DMS79 treated with DMSO at 0.1 percent for 48 hours (cell line): ENCODE measurements around the gene ARSB.
"Not testable (repeated sequence)": the region's sequence is repeated elsewhere in the genome, so short reads cannot be mapped to it uniquely, and the experiment has no call there.

Experiments
- DNase-seq: peaks from one replicate; lab custom pipeline; 2025; lab: John Stamatoyannopoulos, UW

ARSB gene

DNA sequence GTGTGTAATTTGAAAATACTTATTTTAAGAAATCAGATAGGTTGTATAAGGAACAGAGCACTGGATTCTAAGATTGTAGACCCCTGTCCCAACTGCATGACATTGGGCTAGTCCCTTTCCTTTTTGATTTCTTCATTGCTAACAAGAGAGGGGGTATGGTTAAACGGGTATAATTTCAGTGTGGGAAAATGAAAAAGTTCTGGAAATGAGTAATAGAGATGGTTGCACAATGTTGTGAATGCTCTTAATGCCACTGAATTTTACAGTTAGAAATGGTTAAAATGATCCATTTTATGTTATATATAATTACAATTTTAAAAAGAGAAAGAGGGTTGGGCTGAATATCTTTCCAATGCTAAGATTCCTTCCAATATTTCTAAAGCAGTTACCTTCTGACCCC is 233.2 kb downstream of the ARSB start:
- no peak for DNase-seq

DNA sequence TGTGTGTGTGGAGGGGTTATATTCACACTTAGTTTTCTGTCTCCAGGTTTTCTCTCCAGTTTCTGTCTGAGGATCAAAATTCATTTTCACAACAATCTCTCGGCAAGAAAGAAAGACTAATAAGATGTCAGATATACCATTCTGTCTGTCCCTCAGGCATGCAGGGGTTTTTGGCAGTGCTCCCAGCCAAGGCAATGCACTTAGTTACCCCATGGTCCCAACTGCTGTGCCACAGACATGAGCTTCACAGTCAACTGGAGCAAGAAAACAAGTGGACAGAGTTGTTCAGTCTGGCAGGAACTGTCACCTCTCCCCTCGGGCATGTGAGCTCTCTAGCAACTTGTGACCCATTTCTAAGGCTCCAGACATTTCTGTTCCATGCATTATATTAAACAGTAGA is 234.8 kb downstream of the ARSB start:
- DNase-seq, result no peak

DNA sequence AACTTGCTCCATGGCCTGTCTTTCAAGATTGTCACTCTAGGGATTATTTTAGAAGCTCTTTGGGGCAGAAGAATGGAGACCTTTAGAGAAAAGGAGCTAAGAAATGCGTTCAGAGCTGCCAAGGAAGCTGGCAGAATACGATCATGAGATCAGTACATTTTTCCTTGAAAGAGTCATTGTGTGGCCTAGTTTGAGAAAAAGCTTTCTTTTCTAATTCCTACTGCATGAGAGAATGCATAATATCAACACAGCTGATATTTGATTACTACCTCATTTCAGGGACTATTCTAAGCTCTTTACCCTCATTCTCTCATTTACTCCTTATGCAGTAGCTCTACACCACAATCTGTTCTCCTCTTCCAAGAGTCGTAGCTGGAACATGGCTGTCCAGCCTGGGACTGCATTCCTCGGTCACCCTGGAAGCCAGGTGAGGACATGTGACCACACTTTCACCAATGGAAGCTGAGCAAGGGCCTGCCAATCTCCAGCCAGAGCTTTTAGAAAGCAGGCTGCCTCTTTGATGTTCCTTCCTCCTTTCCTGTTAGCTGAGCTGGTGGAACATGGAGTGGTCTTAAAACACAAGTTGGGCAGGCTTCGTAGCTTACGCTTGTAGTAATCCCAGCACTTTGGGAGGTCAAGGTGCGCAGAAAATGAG is 237.3 kb downstream of the ARSB start:
- no peak for DNase-seq

DNA sequence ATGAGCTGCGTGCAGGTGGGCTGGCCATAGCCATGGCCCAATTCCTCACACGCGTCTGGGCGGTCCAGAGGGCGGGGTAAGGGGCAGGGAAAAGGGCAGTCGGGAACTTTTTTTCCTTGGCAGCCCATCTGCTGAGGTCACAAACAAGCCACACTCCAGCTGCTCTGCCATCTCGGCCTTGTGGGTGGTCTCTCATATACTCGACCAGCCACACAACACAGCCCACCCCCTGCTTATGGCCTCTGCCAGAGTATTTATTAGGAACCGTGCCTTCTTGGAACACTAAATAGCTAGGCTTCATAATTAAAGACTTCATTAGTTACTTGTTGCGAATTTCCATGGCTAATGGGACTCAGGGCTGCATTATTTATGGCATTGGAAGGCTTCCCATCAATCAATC is 238.1 kb downstream of the ARSB start:
- no peak for DNase-seq

DNA sequence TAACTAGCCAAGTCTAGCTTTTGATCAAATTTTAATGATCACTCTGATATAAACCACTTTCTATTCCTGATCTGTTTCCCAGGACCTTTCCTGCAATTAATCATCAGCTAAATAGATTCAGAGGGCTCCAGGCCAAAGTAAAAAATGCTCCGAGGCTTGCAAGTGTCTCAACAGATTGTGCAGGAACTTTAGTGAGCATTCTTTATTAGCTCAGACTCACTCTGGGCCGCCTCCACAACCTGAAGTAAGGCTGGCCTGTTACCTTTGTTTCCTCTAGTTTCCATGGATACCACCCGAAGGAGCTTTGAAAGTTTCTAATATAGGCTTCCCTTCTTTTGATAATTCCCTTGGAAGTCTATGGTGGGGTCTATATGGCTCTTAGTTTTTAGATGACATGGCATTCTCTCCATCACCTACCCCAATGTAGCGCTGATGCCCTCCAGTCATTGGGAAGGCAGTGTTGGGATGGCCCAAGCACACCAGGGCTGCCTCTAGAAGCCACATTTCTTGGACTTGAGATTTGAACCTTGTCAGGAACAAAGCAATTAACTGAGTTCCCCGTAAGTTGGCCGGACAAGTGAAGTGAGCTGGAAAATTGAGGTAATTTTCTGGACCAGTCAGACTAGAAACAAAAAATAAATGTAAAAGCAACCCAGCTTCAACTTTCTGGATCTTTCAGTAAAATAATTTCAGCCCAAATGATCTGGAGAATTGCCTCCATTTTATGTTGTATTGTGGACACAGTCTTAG is 238.9 kb downstream of the ARSB start:
- no peak for DNase-seq

DNA sequence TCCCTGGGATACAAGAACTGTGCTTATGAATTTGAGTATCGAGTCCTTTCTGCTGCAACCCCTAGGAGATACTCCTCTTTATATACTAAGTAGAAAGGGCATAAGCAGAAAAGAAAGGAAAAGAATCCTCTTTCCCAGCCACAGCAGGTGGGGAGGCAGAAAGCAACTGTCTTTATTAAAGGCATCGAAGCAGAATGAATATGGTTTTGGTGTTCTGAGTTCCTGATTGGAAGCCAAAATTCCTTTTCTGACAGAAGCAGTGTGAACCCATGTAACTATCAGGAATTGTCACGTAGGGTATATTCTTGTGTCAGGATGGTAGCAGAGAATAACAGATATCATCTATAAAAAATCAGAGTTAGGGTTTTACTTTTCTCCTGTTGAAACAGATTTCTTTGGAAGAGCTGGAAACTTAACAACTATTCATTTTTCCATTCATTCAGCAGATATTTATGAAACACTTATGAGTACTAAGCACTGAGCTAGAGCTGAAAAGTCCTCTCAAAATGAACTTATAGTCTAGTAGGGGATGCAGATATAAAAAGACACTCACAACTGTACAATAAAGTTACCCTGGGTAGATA is 240.1 kb downstream of the ARSB start:
- DNase-seq, result no peak

DNA sequence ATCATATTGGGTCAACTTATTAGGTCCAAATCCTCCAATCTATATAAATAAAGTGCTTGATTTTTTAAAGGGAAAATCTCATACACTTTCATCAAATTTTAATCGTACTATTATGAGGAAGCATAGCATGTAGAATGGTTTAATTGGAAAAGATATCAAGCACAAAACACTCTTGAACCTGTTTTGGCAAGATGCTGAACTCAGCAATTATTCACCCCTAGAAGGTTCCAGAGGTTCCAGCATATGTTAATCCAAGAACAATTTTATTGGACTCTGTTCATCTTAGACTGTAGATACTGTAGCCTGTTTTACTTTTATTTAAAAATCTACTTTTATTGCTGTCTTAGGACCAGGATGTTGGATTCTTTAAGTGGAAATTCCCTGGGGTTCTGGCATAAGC is 244.1 kb downstream of the ARSB start:
- no peak for DNase-seq

DNA sequence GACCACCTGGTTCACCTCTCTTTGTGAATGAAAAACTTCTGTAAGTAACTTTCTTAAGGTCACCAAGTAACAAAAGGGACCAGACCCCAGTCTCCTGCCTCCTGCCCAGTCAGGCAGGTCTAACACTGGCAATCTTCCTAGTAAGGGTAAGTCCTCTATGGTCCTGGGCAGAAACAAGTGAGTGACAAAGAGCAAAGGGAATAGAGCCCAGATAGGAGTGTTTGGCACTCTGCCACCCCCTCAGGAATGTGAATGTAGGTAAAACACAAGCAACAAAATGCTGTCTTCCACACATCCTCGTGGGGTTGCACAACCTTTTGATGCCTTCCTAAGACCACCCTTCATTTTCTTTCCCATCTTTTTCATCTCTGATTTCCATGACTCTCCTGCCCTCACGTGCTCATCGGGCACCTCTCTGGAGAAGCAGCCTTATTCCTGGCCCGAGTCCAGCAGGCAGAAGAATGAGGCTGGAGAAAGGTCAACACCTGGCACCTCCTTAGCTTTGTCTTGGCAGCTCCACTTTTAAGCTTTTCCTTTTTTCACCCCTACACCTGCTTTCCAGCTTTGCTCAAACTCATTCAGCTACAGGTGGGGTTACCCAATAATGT is 246.3 kb downstream of the ARSB start:
- DNase-seq, result no peak

DNA sequence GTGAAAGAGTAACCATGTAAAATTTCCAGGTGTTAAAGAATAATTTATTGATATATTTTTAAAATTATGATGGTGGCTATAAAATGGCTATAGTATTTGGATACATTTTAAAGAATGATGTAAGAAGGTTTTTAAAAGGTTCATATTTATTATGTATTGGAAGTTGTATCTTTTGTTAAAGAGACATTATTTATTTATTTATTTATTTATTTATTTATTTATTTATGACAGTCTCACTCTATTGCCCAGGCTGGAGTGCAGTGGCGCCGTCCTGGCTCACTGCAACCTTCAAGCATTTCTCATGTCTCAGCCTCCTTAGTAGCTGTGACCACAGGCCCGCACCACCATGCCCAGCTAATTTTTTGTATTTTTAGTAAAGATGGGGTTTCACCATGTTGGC is 247.0 kb downstream of the ARSB start:
- no peak for DNase-seq

DNA sequence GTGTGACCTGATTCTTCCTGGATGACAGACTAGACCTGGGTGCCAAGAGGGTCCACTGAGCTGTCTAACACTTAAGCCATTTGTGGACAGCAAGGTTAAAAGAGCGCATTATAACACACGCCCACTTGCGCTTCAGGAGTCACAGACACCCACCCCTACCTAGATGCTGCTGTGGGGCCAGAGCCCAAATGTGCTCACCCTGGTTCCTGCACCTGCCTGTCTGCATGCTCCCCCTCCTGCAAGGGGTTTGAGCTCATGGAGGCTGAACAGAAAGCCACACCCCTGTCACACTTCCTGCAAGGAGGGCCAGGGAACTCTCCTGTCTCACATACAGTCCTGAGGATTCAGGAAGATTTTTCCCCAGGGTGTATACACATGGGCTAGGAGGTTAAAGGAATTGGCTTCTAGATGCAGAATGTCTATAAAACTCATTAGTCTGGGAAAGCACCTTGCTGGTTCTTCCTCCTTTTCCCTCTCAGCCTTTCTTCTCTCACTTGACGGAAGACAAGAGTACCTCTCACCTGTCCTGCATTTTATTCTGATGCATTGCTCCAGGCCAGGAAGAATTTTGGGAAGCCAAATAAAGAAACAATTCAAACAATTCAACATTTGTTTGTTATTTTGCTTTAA is 249.2 kb downstream of the ARSB start:
- no peak for DNase-seq

DNA sequence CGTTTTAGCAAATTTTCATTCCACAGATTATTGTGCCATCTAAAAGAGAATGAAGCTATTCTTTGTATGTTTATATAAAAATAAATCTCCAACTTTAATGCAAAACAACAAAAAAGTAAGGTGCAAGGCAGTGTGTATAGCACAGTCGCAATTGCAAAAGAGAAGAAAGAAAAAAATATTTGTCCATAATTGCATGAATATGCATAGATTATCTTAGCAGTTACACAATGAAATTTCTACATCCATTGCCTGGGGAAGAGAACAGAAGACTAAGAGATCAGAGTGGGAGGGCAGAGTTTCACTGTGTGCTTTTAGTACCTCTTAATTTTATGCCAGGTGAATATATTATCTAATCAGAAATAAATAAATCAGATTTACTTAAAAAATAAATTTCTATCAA is 250.2 kb downstream of the ARSB start:
- DNase-seq, result no peak

DNA sequence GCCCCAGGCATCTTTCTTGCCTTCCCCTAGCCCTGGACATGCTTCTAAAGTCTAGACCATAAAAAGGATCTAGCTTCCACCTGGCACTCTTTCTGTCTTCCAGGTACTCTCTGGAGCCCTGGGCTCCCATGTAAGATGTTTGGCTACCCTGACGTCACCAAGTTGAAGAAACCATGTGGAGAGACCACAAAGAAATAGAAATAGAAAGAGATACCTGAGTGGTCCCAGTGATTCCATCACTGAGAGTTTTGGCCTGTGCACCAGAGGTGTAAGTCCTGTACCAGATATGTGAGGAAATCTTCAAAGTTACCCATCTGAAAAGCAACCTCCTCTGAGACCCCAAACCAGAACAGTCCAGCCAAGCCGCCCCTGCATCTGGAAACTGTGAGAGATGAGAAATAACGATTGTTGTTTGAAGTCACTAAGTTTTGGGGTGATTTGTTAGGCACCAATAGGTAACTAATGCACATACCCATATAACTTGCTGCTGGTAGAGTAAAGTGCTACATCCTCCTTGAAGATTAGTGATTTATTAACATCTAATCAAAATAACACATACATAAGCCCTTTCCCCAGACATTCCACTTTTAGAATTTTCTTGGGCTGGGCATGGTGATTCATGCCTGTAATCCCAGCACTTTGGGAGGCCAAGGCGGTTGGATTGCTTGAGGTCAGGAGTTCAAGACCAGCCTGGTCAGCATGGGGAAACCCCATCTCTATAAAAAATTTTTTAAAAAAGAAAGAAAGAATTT is 250.8 kb downstream of the ARSB start:
- DNase-seq, result no peak

DNA sequence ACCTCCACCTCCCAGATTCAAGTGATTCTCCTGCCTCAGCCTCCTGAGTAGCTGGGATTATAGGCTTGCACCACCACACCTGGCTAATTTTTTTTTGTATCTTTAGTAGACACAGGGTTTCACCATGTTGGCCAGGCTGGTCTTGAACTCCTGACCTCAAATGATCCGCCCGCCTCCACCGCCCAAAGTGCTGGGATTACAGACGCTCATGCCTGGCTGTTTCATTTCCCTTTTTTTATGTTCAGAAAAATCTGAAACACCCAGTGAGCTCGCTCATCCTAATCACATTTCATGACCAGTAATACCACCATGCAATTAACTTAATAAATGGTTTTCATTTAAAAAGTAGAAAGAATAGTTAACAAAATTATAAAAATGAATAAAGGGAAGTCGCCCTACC is 252.4 kb downstream of the ARSB start:
- not testable (repeated sequence) for DNase-seq

DNA sequence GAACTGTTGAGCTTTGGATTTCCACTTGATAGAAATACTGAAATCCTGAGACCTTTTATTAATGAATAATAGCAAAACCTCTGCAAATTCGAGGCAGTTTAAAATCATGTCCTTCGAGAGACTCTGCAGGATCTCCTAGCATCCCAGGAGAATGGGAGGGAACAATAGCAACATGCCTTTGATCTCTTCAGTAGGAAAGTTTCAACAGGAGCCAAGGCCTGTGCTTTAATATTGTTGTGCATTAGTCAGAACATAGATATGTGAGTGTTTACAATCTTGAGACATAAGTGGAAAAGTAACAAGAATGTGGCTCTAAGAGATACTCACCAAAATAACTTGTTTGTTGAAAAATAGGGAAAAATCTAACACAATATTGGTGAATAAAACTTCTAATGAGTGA is 253.2 kb downstream of the ARSB start:
- DNase-seq, result no peak

DNA sequence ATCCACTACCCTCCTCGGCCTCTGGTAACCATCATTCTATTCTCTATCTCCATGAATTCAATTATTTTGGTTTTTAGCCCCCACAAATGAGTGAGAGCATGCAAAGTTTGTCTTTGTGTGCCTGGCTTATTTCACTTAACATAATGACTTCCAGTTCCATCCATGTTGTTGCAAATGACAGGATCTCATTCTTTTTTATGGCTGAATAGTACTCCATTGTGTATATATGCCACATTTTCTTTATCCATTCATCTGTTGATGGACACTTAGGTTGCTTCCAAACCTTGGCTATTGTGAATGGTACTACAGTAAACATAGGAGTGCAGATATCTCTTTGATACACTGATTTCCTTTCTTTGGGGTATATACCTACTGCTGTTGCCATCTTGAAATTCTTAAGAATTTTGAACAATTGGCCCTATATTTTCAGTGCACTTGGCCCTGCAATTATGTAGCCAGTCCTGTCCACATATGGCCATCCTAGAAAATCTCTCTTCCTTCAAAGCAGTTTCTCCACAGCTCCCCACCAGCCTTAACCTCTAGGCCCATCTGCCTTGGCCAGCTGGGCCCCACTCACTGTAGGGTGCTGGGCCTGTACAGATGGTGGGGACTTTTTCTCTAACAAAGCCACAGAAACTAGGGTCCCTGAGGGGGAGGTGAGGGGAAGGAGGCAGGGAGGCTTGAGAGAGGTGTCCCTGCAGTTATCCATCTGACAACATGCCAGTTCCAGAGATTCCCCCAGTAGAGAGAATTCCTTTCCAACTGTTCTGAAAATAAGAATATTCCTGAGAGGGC is 254.6 kb downstream of the ARSB start:
- DNase-seq, result no peak

DNA sequence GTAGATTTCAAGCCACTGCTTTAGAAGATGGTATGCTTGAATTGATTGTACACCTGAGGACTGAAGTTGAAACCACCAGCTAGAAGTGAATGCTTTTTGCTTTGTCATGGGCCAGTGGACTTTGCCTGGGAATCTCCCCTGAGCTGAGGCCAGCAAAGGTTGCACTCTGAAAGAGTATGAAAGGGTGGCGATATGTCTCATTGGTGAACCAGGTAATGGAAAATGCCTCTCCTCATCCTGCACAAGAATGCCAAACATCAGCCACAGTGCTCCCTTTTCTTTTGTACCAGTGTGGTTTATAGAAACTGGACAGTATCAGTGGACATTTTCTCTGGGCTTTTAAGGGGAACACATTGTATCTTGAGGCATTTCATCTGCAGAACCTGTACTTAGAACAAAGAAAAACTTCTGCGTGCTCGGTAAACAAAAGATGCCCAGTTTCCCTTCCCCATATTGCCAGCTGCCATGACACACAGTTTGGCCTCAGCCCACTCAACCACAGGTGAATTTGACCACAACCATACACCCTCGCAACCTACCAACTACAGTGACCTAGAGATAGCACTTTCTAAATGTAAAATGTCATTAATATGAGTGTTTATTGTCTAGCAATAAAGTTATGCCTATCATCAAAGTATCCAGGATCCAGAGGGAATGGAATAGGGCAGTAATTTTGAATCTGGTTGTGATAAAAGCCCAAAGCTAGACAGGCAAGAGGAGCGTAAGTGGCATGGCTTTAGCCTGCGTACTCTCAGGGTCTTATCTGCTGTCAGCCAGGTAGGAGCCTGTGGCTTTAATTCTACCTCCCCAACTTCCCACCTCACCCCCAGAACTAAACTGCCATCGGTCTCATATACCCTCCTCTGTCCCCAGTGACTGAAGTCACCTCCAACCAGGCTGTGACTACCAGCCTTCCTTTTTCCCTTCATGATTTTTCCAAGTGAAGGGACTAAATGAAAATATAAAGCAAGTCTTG is 257.0 kb downstream of the ARSB start:
- DNase-seq, result no peak
